Measurements from ENCODE around the gene CHD3. TPM values are rescaled to one million over a fixed set of nuclear protein-coding genes. Genes with fewer than 3 reads are reported as not detected.

The CHD3 gene
- total RNA-seq, 6 donors from 2014 or later: 68.1 to 183 (median 91.3) TPM

DNA sequence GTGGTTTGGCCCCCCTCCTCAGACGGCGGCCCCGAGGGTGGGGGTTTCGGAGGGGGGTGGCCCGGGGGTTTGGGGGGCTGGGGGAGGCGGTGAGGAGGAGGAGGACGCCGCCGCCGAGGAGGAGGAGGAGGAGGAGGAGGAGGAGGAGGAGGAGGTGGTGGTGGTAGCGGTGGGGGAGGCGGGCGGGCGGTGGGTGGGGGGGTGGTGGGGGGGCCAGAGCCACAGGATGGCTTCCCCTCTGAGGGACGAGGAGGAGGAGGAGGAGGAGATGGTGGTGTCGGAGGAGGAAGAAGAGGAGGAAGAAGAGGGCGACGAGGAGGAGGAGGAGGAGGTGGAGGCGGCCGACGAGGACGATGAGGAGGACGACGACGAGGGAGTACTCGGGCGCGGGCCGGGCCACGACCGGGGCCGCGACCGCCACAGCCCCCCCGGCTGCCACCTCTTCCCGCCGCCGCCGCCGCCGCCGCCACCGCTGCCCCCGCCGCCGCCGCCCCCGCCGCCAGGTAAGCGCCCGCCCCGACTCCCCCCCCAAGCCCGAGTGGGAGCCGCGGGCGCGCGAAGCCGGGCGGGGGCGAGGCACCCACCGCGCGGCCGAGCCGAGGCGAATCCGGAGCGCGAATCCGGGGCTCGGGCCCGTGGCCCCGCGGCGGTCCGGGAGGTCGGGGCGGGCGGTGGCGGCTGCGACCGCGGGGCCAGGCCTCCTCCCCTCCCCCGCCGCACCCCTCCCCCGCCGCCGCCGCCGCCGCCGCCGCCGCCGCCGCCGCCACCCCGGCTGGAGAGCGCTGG, 3.8 kb upstream of the CHD3 start:
- H3K4me3 ChIP-seq: peak overlapping the region; percentile 50 to 96 (median 73)
- peaks cover 52 to 65% (median 57%) of the 10 kb centered on the region in 4 donors for H3K4me1 ChIP-seq
- peaks cover 0 to 15% (median 2%) of the 10 kb centered on the region in 4 donors for H3K36me3 ChIP-seq
- no peak for TF ChIP-seq POLR2AphosphoS5 (IDR thresholded peaks at IDR 0.05)
- no peak for TF ChIP-seq POLR2A (IDR thresholded peaks at IDR 0.05)
- TF ChIP-seq EP300 (IDR thresholded peaks at IDR 0.05): no peak
- TF ChIP-seq, protein P1, sequence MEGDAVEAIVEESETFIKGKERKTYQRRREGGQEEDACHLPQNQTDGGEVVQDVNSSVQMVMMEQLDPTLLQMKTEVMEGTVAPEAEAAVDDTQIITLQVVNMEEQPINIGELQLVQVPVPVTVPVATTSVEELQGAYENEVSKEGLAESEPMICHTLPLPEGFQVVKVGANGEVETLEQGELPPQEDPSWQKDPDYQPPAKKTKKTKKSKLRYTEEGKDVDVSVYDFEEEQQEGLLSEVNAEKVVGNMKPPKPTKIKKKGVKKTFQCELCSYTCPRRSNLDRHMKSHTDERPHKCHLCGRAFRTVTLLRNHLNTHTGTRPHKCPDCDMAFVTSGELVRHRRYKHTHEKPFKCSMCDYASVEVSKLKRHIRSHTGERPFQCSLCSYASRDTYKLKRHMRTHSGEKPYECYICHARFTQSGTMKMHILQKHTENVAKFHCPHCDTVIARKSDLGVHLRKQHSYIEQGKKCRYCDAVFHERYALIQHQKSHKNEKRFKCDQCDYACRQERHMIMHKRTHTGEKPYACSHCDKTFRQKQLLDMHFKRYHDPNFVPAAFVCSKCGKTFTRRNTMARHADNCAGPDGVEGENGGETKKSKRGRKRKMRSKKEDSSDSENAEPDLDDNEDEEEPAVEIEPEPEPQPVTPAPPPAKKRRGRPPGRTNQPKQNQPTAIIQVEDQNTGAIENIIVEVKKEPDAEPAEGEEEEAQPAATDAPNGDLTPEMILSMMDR (IDR thresholded peaks at IDR 0.05): no peak
- H3K9me3 ChIP-seq: no peaks in the 10 kb centered on the region
- DNase-seq (peak in 1 of 2 donors; percentile 90), ATAC-seq (ENCODE audit: low FRiP score in 2 of 2) (no peak)
- no peaks in the 10 kb centered on the region for H3K27me3 ChIP-seq
- 0 to 1% methylated on average over 6 to 43 of the region's 100 CpGs for WGBS, 2 donors
- peak overlapping the region; percentile 89 to 96 (median 92) for H3K27ac ChIP-seq

GRCh38 chr17:7885367-7886226, 3.0 kb upstream of the CHD3 start:
- WGBS, 2 donors: 1% methylated on average over 19 to 48 of the region's 64 CpGs
- TF ChIP-seq, protein P1 (IDR thresholded peaks at IDR 0.05): no peak
- peak; percentile 33 to 54 for TF ChIP-seq POLR2AphosphoS5 (IDR thresholded peaks at IDR 0.05)
- no peak for TF ChIP-seq EP300 (IDR thresholded peaks at IDR 0.05)
- TF ChIP-seq POLR2A (IDR thresholded peaks at IDR 0.05): peak in 2 of 4 donors; percentile 32 to 65
- Histone ChIP-seq H3K27ac (peak overlapping the region; percentile 89 to 96 (median 92)), H3K4me3 (peak overlapping the region; percentile 62 to 96 (median 78)), H3K4me1 (peaks cover 56 to 68% (median 62%) of the 10 kb centered on the region in 4 donors), H3K36me3 (peaks cover 0 to 18% (median under 1%) of the 10 kb centered on the region in 4 donors), H3K9me3 (no peaks in the 10 kb centered on the region), H3K27me3 (no peaks in the 10 kb centered on the region)
- ATAC-seq (ENCODE audit: low FRiP score in 2 of 2): peak in 1 of 2 donors; percentile 5
- DNase-seq: peak; percentile 73 to 92

- no peak for ATAC-seq (ENCODE audit: low FRiP score in 2 of 2)
- 2 to 4% methylated on average over 12 to 30 of the region's 30 CpGs for WGBS, 2 donors
- H3K27me3 ChIP-seq: no peaks in the 10 kb centered on the region
- peaks cover 0 to 20% (median 6%) of the 10 kb centered on the region in 4 donors for H3K36me3 ChIP-seq
- peak overlapping the region; percentile 89 to 96 (median 92) for H3K27ac ChIP-seq
- DNase-seq: peak; percentile 42 to 86
- H3K9me3 ChIP-seq: no peaks in the 10 kb centered on the region
- peak overlapping the region; percentile 62 to 96 (median 78) for H3K4me3 ChIP-seq
- H3K4me1 ChIP-seq: peaks cover 50 to 66% (median 57%) of the 10 kb centered on the region in 4 donors
- TF ChIP-seq POLR2A (IDR thresholded peaks at IDR 0.05): no peak
- TF ChIP-seq, protein P1 (IDR thresholded peaks at IDR 0.05): no peak
- TF ChIP-seq EP300 (IDR thresholded peaks at IDR 0.05): no peak
- no peak for TF ChIP-seq POLR2AphosphoS5 (IDR thresholded peaks at IDR 0.05)
Observed at GRCh38 chr17:7886227-7887037, 2.2 kb upstream of the CHD3 start.

DNA sequence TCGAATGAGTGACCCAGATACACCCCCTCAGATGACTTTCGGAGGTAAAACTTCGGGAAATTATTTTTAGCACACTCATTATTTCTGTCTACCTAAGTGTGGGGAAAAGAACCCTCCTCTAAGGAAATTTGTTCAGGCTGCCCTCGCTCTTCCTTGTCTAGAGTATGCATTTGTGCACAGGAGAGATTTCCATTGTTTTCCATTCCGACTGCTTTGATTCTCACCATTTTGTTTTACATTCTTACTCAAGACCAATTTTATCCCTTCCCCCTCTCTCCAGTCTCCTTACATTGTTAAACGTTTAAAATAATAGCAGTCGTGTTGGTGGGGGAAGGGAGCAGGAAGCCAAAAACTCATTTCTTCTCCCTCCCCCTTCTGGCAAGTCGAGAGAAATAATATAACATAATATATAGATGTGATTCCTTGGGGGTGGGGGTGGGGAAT, 1.5 kb upstream of the CHD3 start:
- Histone ChIP-seq H3K4me1 (peaks cover 46 to 61% (median 54%) of the 10 kb centered on the region in 4 donors), H3K27ac (peak overlapping the region; percentile 89 to 96 (median 92)), H3K27me3 (no peaks in the 10 kb centered on the region), H3K36me3 (peaks cover 0 to 25% (median 8%) of the 10 kb centered on the region in 4 donors), H3K9me3 (no peaks in the 10 kb centered on the region), H3K4me3 (peak overlapping the region; percentile 15 to 96 (median 73))
- TF ChIP-seq POLR2A (IDR thresholded peaks at IDR 0.05): no peak
- TF ChIP-seq, protein P1 (IDR thresholded peaks at IDR 0.05): peak in 1 of 6 experiments; percentile 6
- DNase-seq (no peak), ATAC-seq (ENCODE audit: low FRiP score in 2 of 2) (no peak)
- 0 to 1% methylated on average over 8 of the region's 8 CpGs for WGBS, 2 donors
